ENCODE data around the gene UROS.

UROS gene

GRCh38 chr10:125857185-125857760 is 34.2 kb upstream of the UROS start:
- POLR2A ChIA-PET, result no interaction called here
- CTCF ChIA-PET, result interaction anchor here (0.7 to 2.2 kb wide), 4 partner anchors 8 to 17 kb away, joined by 3 to 6 read pairs (median 5); no protein-coding TSS in a partner anchor
- no peak for DNase-seq (ENCODE audit: extremely low spot score)
- TF ChIP-seq CTCF (IDR thresholded peaks at IDR 0.05; ENCODE audit: control extremely low read depth, extremely low read depth, low read depth, missing control alignments), result no peak

- CTCF ChIA-PET, result no interaction called here
- TF ChIP-seq CTCF (IDR thresholded peaks at IDR 0.05; ENCODE audit: control extremely low read depth, extremely low read depth, low read depth, missing control alignments), result no peak
- POLR2A ChIA-PET, result no interaction called here
Measured at GRCh38 chr10:125852487-125852886, 29.4 kb upstream of the UROS start.

GRCh38 chr10:125850766-125851731 is 28.0 kb upstream of the UROS start:
- POLR2A ChIA-PET, result no interaction called here
- no peak for DNase-seq (ENCODE audit: extremely low spot score)
- TF ChIP-seq CTCF (IDR thresholded peaks at IDR 0.05; ENCODE audit: control extremely low read depth, extremely low read depth, low read depth, missing control alignments), result no peak
- CTCF ChIA-PET, result interaction anchor here (1.2 kb wide), 1 partner anchor 11 kb away, joined by 3 read pairs; no protein-coding TSS in a partner anchor

More at GRCh38 chr10:125852487-125852886, 29.4 kb upstream of the UROS start:
- no peak for DNase-seq (ENCODE audit: extremely low spot score)

- TF ChIP-seq CTCF (IDR thresholded peaks at IDR 0.05; ENCODE audit: control extremely low read depth, extremely low read depth, low read depth, missing control alignments), result no peak
- CTCF ChIA-PET, result no interaction called here
- POLR2A ChIA-PET, result no interaction called here
Measured at GRCh38 chr10:125849448-125849847, 26.4 kb upstream of the UROS start.

GRCh38 chr10:125848857-125849256 is 25.8 kb upstream of the UROS start:
- POLR2A ChIA-PET, result no interaction called here
- DNase-seq (ENCODE audit: extremely low spot score), result no peak
- CTCF ChIA-PET, result interaction anchor here (1.4 kb wide), 1 partner anchor 9 kb away, joined by 4 read pairs; no protein-coding TSS in a partner anchor
- TF ChIP-seq CTCF (IDR thresholded peaks at IDR 0.05; ENCODE audit: control extremely low read depth, extremely low read depth, low read depth, missing control alignments), result no peak

More at GRCh38 chr10:125849448-125849847, 26.4 kb upstream of the UROS start:
- no peak for DNase-seq (ENCODE audit: extremely low spot score)

- POLR2A ChIA-PET, result no interaction called here
- no peak for DNase-seq (ENCODE audit: extremely low spot score)
- CTCF ChIA-PET, result interaction anchor here (0.9 to 1.7 kb wide), 3 partner anchors 9 to 17 kb away, joined by 3 to 4 read pairs (median 4); no protein-coding TSS in a partner anchor
- TF ChIP-seq CTCF (IDR thresholded peaks at IDR 0.05; ENCODE audit: control extremely low read depth, extremely low read depth, low read depth, missing control alignments), result no peak
Measured at GRCh38 chr10:125848371-125848770, 25.3 kb upstream of the UROS start.
